ENCODE data around the gene CTNNB1. TPM values are rescaled to one million over a fixed set of nuclear protein-coding genes. Genes with fewer than 3 reads are reported as not detected.
"Not testable (repeated sequence)": the region's sequence is repeated elsewhere in the genome, so short reads cannot be mapped to it uniquely, and the experiment has no call there.

CTNNB1 gene
- total RNA-seq, 4 donors from 2014 or later: 340 to 406 (median 367) TPM

GRCh38 chr3:41272667-41273066, 73.4 kb downstream of the CTNNB1 start:
- H3K9me3 ChIP-seq: no peaks in the 10 kb centered on the region
- H3K27me3 ChIP-seq: no peaks in the 10 kb centered on the region
- no peak overlapping the region for H3K4me3 ChIP-seq
- TF ChIP-seq POLR2AphosphoS5 (IDR thresholded peaks at IDR 0.05) (no peak), POLR2A (IDR thresholded peaks at IDR 0.05; ENCODE audit: low read depth) (no peak), EP300 (IDR thresholded peaks at IDR 0.05) (no peak)
- TF ChIP-seq, protein P1, sequence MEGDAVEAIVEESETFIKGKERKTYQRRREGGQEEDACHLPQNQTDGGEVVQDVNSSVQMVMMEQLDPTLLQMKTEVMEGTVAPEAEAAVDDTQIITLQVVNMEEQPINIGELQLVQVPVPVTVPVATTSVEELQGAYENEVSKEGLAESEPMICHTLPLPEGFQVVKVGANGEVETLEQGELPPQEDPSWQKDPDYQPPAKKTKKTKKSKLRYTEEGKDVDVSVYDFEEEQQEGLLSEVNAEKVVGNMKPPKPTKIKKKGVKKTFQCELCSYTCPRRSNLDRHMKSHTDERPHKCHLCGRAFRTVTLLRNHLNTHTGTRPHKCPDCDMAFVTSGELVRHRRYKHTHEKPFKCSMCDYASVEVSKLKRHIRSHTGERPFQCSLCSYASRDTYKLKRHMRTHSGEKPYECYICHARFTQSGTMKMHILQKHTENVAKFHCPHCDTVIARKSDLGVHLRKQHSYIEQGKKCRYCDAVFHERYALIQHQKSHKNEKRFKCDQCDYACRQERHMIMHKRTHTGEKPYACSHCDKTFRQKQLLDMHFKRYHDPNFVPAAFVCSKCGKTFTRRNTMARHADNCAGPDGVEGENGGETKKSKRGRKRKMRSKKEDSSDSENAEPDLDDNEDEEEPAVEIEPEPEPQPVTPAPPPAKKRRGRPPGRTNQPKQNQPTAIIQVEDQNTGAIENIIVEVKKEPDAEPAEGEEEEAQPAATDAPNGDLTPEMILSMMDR (IDR thresholded peaks at IDR 0.05): no peak
- no peak for DNase-seq (ENCODE audit: extremely low spot score)
- no peaks in the 10 kb centered on the region for H3K4me1 ChIP-seq
- intact Hi-C loops (cut with DNase I): no loop called here
- no peaks in the 10 kb centered on the region for H3K36me3 ChIP-seq
- 100% methylated on average over 1 of the region's 1 CpG for WGBS
- H3K27ac ChIP-seq (replicated peaks in 1 of 4): no peak overlapping the region

DNA sequence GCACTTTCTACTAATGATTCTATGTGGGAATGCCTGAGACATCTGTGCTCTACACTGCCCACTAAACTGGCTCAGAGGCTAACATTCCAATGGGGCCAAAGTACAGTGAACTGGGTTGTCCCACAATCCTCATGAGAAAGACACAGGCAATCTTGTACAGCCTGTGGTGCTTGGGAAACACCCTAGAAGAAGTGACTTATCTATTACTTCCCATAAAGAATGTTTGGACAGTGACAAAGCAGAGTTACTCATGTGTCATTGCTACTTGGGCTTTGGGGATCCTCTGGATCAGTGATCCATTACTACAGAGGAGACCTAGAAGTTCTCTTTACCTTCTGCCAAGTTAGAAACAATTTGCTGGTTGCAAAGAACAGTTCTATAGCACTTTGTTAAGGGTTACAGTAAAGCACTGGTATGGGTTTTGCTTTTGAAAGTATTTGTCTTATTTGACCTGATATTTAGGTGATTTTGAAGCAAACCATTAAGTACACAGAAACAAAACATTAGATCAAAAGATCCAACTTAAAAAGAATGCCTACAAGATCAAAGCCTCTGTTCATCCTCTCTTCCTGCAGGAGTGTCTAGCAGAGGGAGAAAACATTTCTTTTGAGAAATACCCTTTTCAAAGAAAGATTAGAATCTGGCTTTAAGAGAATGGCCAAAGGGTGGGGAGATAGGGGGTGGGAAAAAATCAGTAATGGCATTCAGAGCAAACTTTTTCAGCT, 75.8 kb downstream of the CTNNB1 start:
- Histone ChIP-seq H3K9me3 (no peaks in the 10 kb centered on the region), H3K4me3 (no peak overlapping the region), H3K36me3 (no peaks in the 10 kb centered on the region), H3K4me1 (no peaks in the 10 kb centered on the region), H3K27me3 (no peaks in the 10 kb centered on the region), H3K27ac (replicated peaks in 1 of 4) (no peak overlapping the region)
- TF ChIP-seq EP300 (IDR thresholded peaks at IDR 0.05) (no peak), POLR2A (IDR thresholded peaks at IDR 0.05; ENCODE audit: low read depth) (no peak), POLR2AphosphoS5 (IDR thresholded peaks at IDR 0.05) (no peak)
- TF ChIP-seq, protein P1 (IDR thresholded peaks at IDR 0.05): no peak
- no peak for DNase-seq (ENCODE audit: extremely low spot score)
- intact Hi-C loops (cut with DNase I): no loop called here

DNA sequence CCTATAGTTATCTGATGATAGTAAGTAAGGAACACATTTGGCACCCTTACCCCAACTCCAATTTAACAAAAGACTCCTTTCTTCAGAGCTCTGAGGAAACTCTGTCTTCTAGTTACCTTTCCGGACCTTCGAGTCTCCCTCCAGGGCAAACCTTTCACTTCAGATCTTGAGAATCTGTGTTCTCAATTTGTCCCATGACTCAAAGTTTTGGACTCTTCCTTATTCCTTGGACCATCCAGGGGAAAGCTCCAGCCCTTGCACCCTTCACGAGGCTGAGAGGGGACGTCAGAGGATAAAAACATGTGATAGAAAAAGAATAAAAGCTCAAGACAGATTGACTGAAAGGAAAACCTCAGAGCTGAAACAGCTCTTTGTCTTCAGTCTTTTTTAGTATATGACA, 76.9 kb downstream of the CTNNB1 start:
- DNase-seq (ENCODE audit: extremely low spot score): no peak
- Histone ChIP-seq H3K36me3 (no peaks in the 10 kb centered on the region), H3K4me1 (no peaks in the 10 kb centered on the region), H3K4me3 (no peak overlapping the region), H3K27ac (replicated peaks in 1 of 4) (no peak overlapping the region), H3K27me3 (no peaks in the 10 kb centered on the region), H3K9me3 (no peaks in the 10 kb centered on the region)
- no peak for TF ChIP-seq POLR2AphosphoS5 (IDR thresholded peaks at IDR 0.05)
- TF ChIP-seq, protein P1 (IDR thresholded peaks at IDR 0.05): no peak
- TF ChIP-seq POLR2A (IDR thresholded peaks at IDR 0.05; ENCODE audit: low read depth): no peak
- TF ChIP-seq EP300 (IDR thresholded peaks at IDR 0.05): no peak
- intact Hi-C loops (cut with DNase I): no loop called here
- WGBS: 88% methylated on average over 4 of the region's 4 CpGs

DNA sequence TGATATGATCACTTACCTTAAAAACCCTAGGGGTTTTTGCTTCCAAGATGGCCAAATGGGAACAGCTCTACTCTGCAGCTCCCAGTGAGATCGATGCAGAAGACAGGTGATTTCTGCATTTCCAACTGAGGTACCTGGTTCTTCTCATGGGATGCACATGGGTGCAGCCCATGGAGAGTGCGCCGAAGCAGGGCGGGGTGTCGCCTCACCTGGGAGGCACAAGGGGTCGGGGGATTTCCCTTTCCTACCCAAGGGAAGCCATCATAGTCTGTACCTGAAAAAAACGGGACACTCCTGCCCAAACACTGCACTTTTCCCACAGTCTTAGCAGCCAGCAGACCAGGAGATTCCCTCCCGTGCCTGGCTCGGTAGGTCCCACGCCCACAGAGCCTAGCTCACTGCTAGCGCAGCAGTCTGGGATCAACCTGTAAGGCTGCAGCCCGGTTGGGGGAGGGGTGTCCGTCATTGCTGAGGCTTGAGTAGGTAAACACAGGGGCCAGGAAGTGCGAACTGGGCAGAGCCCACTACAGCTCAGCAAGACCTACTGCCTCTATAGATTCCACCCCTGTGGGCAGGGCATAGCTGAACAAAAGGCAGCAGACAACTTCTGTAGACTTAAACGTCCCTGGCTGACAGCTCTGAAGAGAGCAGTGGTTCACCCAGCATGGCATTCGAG, 78.6 kb downstream of the CTNNB1 start:
- DNase-seq (ENCODE audit: extremely low spot score): no peak
- Histone ChIP-seq H3K36me3 (no peaks in the 10 kb centered on the region), H3K27me3 (no peaks in the 10 kb centered on the region), H3K4me1 (no peaks in the 10 kb centered on the region), H3K9me3 (no peaks in the 10 kb centered on the region), H3K4me3 (no peak overlapping the region), H3K27ac (replicated peaks in 1 of 4) (no peak overlapping the region)
- TF ChIP-seq EP300 (IDR thresholded peaks at IDR 0.05): no peak
- TF ChIP-seq POLR2A (IDR thresholded peaks at IDR 0.05; ENCODE audit: low read depth): no peak
- WGBS: 66% methylated on average over 7 of the region's 16 CpGs
- intact Hi-C loops (cut with DNase I): no loop called here

DNA sequence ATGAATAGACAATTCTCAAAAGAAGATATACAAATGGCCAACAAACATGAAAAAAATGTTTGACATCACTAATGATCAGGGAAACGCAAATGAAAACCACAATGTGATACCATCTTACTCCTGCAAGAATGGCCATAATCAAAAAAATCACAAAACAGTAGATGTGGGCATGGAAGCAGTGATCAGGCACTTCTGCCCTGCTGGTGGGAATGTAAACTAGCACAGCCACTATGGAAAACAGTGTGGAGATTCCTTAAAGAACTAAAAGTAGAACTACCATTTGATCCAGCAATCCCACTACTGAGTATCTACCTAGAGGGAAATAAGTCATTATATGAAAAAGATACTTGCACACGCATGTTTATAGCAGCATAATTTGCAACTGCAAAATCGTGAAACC, 85.6 kb downstream of the CTNNB1 start:
- H3K27me3 ChIP-seq; H3K27ac ChIP-seq (replicated peaks in 1 of 4); H3K4me3 ChIP-seq; H3K36me3 ChIP-seq; H3K9me3 ChIP-seq; DNase-seq (ENCODE audit: extremely low spot score); H3K4me1 ChIP-seq; intact Hi-C loops (cut with DNase I): not testable (repeated sequence)
- 86% methylated on average over 3 of the region's 3 CpGs for WGBS

Measured in esophagus muscularis mucosa (tissue), 4 donors.